Measurements from ENCODE around the gene CNMD.

GRCh38 chr13:52779103-52779502 is 39.5 kb upstream of the CNMD start:
- TF ChIP-seq POLR2A (IDR thresholded peaks at IDR 0.05; ENCODE audit: control extremely low read depth in 1 of 2, low read depth in 2 of 2, low read length in 2 of 2) (no peak), NANOG (IDR thresholded peaks at IDR 0.05; ENCODE audit: insufficient read depth, low read depth, low read length, poor library complexity, severe bottlenecking) (no peak), SRF (IDR thresholded peaks at IDR 0.05; ENCODE audit: low read depth, low read length) (no peak), CTCF (IDR thresholded peaks at IDR 0.05; ENCODE audit: control extremely low read depth in 1 of 3, insufficient read depth in 1 of 3, low read depth in 1 of 3, low read length in 3 of 3) (no peak), POU5F1 (IDR thresholded peaks at IDR 0.05; ENCODE audit: low read depth, low read length) (no peak), USF2 (IDR thresholded peaks at IDR 0.05; ENCODE audit: low read length) (no peak), KDM1A (IDR thresholded peaks at IDR 0.05; ENCODE audit: borderline replicate concordance, low read length) (no peak), SP2 (IDR thresholded peaks at IDR 0.05; ENCODE audit: low read length) (no peak)

Measured in H1 (cell line).